Transverse colon (tissue), 4 donors: Measurements from ENCODE around the gene ENGASE. TPM values are rescaled to one million over a fixed set of nuclear protein-coding genes. Genes with fewer than 3 reads are reported as not detected.
A peak's percentile ranks its signal among the peaks of the same experiment; 100 is the strongest.

Experiments
- DNase-seq: peaks from one replicate; pipeline ENCODE4 v3.0.0-alpha.2; 2019
- H3K27ac ChIP-seq, 4 donors: fragments of 200-600 bp; sonication (generic); 2 replicates each; pipeline ENCODE4 v1.5.1; 2016 to 2018; ENCODE audit warnings: inconsistent platforms in 4 of 4
- H3K27me3 ChIP-seq: fragments of 200-600 bp; sonication (generic); 2 replicates; pipeline ENCODE4 v1.5.1; 2017; ENCODE audit warnings: inconsistent platforms
- H3K36me3 ChIP-seq, 4 donors: fragments of 200-600 bp; sonication (generic); 2 replicates each; pipeline ENCODE4 v1.5.1; 2017 to 2019; ENCODE audit warnings: inconsistent platforms in 4 of 4
- H3K4me1 ChIP-seq, 4 donors: fragments of 200-600 bp; sonication (generic); 2 replicates each; pipeline ENCODE4 v1.5.1; 2017 to 2020; ENCODE audit warnings: inconsistent platforms in 4 of 4
- H3K4me3 ChIP-seq, 4 donors: fragments of 200-600 bp; sonication (generic); 1 replicate in 1 of 4; 2 replicates in 3 of 4; pipeline versions ENCODE4 v1.5.1 to v1.6.1; 2017 to 2019; ENCODE audit warnings: inconsistent platforms in 4 of 4
- H3K9me3 ChIP-seq, 2 donors: fragments of 200-600 bp; sonication (generic); 2 replicates each; pipeline ENCODE4 v1.5.1; 2017 to 2019; ENCODE audit warnings: inconsistent platforms in 2 of 2
- EP300 ChIP-seq: sonication (generic); formaldehyde crosslinking; IDR thresholded peaks from one replicate; pipeline ENCODE4 v1.6.1; 2017; ENCODE audit warnings: antibody characterized with exemption, low read depth
- POLR2A ChIP-seq: fragments of 450-650 bp; IDR thresholded peaks from one replicate; pipeline ENCODE4 v1.6.1; 2016; ENCODE audit warnings: antibody characterized with exemption, mild to moderate bottlenecking, moderate library complexity
- POLR2AphosphoS5 ChIP-seq, 3 donors: sonication (generic); formaldehyde crosslinking; IDR thresholded peaks; one replicate each; pipeline ENCODE4 v1.6.1; 2016; ENCODE audit warnings: antibody characterized with exemption in 3 of 3
- WGBS, 2 donors: methylation state at CpG; one replicate each; pipeline ENCODE4 v1.1.5; 2018; ENCODE audit warnings: low coverage in 1 of 2; 5-methylcytosine and 5-hydroxymethylcytosine counted together
- in situ Hi-C, 4 donors: fragments of 200-750 bp; cut with MboI; loops; one replicate each; pipeline versions ENCODE4 v1.15.0 to v1.15.1; 2017; ENCODE audit warnings: low sequenced_read_pairs in 3 of 4, low pct_ligation_motif_present in 1 of 4, low pct_unique_long_range_greater_than_20kb in 1 of 4
- intact Hi-C: fragments of 100-400 bp; cut with DNase I; formaldehyde crosslinking; loops from one replicate; pipeline ENCODE4 v1.15.1; 2023; ENCODE audit warnings: low total_unique reads
- total RNA-seq, 4 donors: library from RNA; depleted of rRNA; stranded (reverse); fragments of >200 nt; gene quantifications; one replicate each; pipeline ENCODE4 v1.1.0, GENCODE V29; 2016
- TF ChIP-seq, protein P1 (sequence below), 5 experiments: fragments of 200-600 bp in 3 of 5; fragments of 450-650 bp in 2 of 5; sonication (generic) in 3 of 5; IDR thresholded peaks; 1 replicate in 2 of 5; 2 replicates in 3 of 5; pipeline ENCODE4 v1.5.1; 2016 to 2017; ENCODE audit warnings: antibody characterized with exemption in 5 of 5, inconsistent platforms in 3 of 5, mild to moderate bottlenecking in 2 of 5, moderate library complexity in 1 of 5

The ENGASE gene
- total RNA-seq, 4 donors from 2014 or later: 74.7 to 335 (median 121) TPM

DNA sequence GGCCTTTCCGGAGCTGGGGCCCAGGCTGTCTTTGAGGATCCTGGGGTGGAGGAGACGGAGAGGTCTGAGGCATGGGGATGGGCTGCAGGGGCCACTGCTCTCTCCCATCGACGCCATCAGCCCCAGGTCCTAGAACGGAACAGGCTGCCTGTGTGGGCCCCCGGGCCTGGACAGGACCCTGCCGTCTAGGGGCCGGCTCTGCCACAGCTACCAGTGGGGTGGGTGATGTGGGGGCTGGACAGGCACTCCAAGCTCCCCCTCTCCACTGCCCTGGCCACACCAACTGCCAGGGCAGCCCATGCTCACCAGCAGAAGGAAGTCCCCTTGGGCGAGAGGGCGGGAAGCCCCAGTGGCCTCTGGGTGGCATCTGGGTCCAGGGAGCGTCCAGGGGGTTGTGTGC is 37.8 kb downstream of the ENGASE start:
- H3K27ac ChIP-seq: no peak overlapping the region
- in situ Hi-C loops (loop anchor here in 1 of 4 donors (25.0 kb wide), 1 partner anchor 275 kb away; no protein-coding TSS in a partner anchor), intact Hi-C loops (no loop called here)
- no peaks in the 10 kb centered on the region for H3K9me3 ChIP-seq
- 91% methylated on average over 9 of the region's 11 CpGs; no CpG with 5 or more reads in 1 of the 2 donors for WGBS, 2 donors
- no peaks in the 10 kb centered on the region for H3K36me3 ChIP-seq
- H3K27me3 ChIP-seq: peaks cover 17% of the 10 kb centered on the region
- H3K4me1 ChIP-seq: peaks cover 3 to 23% (median 19%) of the 10 kb centered on the region in 4 donors
- DNase-seq: no peak
- H3K4me3 ChIP-seq: no peak overlapping the region
- TF ChIP-seq, protein P1, sequence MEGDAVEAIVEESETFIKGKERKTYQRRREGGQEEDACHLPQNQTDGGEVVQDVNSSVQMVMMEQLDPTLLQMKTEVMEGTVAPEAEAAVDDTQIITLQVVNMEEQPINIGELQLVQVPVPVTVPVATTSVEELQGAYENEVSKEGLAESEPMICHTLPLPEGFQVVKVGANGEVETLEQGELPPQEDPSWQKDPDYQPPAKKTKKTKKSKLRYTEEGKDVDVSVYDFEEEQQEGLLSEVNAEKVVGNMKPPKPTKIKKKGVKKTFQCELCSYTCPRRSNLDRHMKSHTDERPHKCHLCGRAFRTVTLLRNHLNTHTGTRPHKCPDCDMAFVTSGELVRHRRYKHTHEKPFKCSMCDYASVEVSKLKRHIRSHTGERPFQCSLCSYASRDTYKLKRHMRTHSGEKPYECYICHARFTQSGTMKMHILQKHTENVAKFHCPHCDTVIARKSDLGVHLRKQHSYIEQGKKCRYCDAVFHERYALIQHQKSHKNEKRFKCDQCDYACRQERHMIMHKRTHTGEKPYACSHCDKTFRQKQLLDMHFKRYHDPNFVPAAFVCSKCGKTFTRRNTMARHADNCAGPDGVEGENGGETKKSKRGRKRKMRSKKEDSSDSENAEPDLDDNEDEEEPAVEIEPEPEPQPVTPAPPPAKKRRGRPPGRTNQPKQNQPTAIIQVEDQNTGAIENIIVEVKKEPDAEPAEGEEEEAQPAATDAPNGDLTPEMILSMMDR (IDR thresholded peaks at IDR 0.05): no peak
- TF ChIP-seq POLR2AphosphoS5 (IDR thresholded peaks at IDR 0.05) (no peak), EP300 (no peak), POLR2A (no peak)

DNA sequence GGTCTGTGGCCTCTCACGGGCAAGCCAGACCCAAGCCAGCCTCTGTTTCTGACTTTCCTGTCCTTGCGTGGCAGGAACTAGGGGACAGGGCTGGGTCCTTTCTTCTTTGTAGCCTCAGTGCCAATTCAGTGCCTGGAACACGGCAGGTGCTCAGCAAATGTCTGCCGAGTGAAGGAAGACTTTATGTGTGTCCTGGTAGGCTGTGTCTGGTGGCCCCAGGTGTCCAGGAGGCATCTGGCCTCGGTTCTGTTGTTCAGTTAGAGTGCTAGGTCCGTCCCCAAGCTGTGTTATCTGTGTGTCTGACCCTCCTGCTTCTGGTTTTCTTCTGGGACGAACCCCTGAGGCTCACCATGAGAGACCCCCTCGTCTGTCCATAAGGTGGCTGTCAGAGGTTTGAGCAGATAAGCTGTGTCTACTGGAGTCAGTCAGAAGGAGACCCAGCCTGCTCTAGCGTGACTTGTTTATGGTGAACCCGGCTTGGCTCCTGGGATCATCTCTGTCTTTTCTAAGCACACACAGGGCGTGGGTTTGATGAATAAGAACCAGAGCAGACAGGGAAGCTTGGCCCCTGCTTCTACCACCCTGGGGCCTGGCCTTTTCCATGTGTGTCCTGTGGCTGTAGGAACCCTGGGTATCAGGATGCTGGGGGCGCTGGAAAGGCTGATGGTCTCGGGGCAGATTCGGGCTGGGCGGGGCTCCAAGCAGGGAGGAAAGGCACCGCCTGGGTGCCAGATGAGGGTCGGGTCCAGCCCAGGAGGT is 39.3 kb downstream of the ENGASE start:
- H3K9me3 ChIP-seq: no peaks in the 10 kb centered on the region
- intact Hi-C loops (no loop called here), in situ Hi-C loops (loop anchor here in 1 of 4 donors (25.0 kb wide), 1 partner anchor 273 kb away; no protein-coding TSS in a partner anchor)
- peaks cover 3 to 23% (median 19%) of the 10 kb centered on the region in 4 donors for H3K4me1 ChIP-seq
- TF ChIP-seq, protein P1 (IDR thresholded peaks at IDR 0.05): no peak
- TF ChIP-seq POLR2A (no peak), EP300 (no peak), POLR2AphosphoS5 (IDR thresholded peaks at IDR 0.05) (no peak)
- H3K4me3 ChIP-seq: no peak overlapping the region
- DNase-seq: no peak
- H3K27me3 ChIP-seq: peaks cover 28% of the 10 kb centered on the region
- H3K27ac ChIP-seq: peak overlapping the region in 1 of 4 donors; percentile 27
- no peaks in the 10 kb centered on the region for H3K36me3 ChIP-seq
- WGBS, 2 donors: 46% methylated on average over 16 of the region's 17 CpGs; no CpG with 5 or more reads in 1 of the 2 donors

DNA sequence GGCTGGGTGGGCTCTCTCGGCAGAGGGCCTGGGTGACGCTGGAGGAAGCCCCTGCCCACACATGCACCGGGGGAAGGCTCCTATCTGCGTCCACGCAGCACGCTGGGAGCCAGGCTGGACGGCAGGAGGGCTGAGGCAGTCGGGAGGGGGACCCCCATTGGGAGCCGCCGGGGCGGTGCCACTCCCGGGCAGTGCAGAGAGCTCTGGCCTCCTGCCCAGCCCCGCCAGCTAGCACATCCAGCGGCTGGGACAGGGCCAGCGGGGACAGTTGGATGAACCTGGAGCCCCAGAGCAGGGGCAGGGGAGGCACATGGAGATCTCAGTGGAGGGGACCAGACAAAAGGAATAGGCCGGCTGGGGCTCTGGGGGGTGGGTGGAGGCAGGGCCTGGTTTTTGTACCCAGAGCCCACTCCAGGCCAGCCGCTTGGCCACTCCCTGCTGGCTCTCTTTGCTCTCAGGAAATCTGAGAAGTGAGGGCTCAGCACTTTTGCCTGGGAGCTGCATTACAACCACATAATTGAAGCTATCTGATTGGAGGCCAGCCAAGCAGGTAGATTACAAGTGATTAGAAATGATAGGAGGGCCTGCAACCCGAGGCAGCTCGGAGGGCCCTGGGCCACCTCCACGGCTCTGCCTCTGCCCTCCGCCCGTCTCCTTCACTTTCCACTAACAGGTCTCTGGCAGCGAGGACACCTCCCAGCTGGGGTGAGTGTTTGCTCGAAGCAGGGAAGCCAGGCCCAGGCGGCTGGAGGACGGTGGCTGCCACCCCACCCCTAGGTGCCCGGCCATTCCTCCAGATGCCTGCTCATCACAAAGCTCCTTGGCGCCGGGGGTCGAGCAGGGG is 40.1 kb downstream of the ENGASE start:
- Histone ChIP-seq H3K9me3 (no peaks in the 10 kb centered on the region), H3K27me3 (peaks cover 29% of the 10 kb centered on the region), H3K36me3 (no peaks in the 10 kb centered on the region), H3K27ac (peak overlapping the region in 1 of 4 donors; percentile 27), H3K4me1 (peaks cover 3 to 23% (median 19%) of the 10 kb centered on the region in 4 donors), H3K4me3 (no peak overlapping the region)
- 36% methylated on average over 25 of the region's 30 CpGs; no CpG with 5 or more reads in 1 of the 2 donors for WGBS, 2 donors
- in situ Hi-C loops: loop anchor here in 1 of 4 donors (25.0 kb wide), 1 partner anchor 273 kb away; no protein-coding TSS in a partner anchor
- peak; percentile 64 for DNase-seq
- intact Hi-C loops: no loop called here
- no peak for TF ChIP-seq POLR2A
- TF ChIP-seq EP300: no peak
- TF ChIP-seq, protein P1 (IDR thresholded peaks at IDR 0.05): no peak
- no peak for TF ChIP-seq POLR2AphosphoS5 (IDR thresholded peaks at IDR 0.05)

DNA sequence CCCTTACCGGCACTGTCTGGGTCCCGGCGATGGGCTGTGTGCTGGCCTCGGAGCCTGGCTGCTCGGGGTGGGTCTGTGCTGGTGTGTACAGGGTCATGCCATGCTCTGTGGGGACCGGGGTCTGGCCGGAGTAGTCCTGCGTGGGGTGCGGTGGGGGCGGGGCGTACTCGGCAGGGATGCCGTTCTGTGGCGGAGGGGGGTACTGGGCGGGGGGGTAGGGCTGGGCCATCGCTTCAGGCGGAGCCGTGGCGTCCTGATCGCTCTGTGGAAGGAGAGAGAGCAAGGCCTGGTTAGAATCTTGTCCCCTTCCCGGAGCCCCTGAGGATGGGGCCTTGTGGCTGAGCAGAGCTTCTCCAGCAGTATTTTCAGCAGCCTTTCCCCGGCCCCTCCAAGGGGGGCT is 40.9 kb downstream of the ENGASE start:
- in situ Hi-C loops: loop anchor here in 1 of 4 donors (25.0 kb wide), 1 partner anchor 272 kb away; no protein-coding TSS in a partner anchor
- 53% methylated on average over 21 of the region's 22 CpGs; no CpG with 5 or more reads in 1 of the 2 donors for WGBS, 2 donors
- intact Hi-C loops: no loop called here

More for the DNA sequence above, 40.9 kb downstream of the ENGASE start:
- TF ChIP-seq EP300 (no peak), POLR2AphosphoS5 (IDR thresholded peaks at IDR 0.05) (no peak), POLR2A (no peak)
- TF ChIP-seq, protein P1 (IDR thresholded peaks at IDR 0.05): no peak
- Histone ChIP-seq H3K27ac (peak overlapping the region in 1 of 4 donors; percentile 27), H3K27me3 (peaks cover 29% of the 10 kb centered on the region), H3K36me3 (no peaks in the 10 kb centered on the region), H3K4me1 (peaks cover 3 to 23% (median 19%) of the 10 kb centered on the region in 4 donors), H3K9me3 (no peaks in the 10 kb centered on the region), H3K4me3 (no peak overlapping the region)
- no peak for DNase-seq
